Stimulated activated CD4-positive, alpha-beta T cell treated with anti-CD3 and anti-CD28 coated beads, Interleukin-4, amount 100 ng/mL, for 1 hour (primary cell): ENCODE data around the gene SNIP1.
"Not testable (repeated sequence)": the region's sequence is repeated elsewhere in the genome, so short reads cannot be mapped to it uniquely, and the experiment has no call there.

Experiments used
- DNase-seq: peaks from one replicate; pipeline ENCODE4 v3.0.0-alpha.2; 2020

SNIP1 gene

GRCh38 chr1:37559080-37559479 lies 5.0 kb upstream of the SNIP1 start:
- DNase-seq: no peak

- DNase-seq: no peak
Observed at GRCh38 chr1:37558411-37558810, 4.3 kb upstream of the SNIP1 start.

GRCh38 chr1:37557402-37557801 lies 3.3 kb upstream of the SNIP1 start:
- DNase-seq: no peak

- DNase-seq: no peak
Observed at GRCh38 chr1:37556712-37557196, 2.7 kb upstream of the SNIP1 start, which contains the start of gene DNALI1. Gene DNALI1 (plus strand): TSS chr1:37556940. CDS start chr1:37556995, 55 bp downstream.

GRCh38 chr1:37553598-37553926 lies 531 bp downstream of the SNIP1 start:
- DNase-seq: no peak

- DNase-seq: no peak
Observed at GRCh38 chr1:37549341-37549740, 4.8 kb downstream of the SNIP1 start.

GRCh38 chr1:37545019-37545418 lies 9.1 kb downstream of the SNIP1 start:
- no peak for DNase-seq

- no peak for DNase-seq
Observed at GRCh38 chr1:37544530-37544929, 9.6 kb downstream of the SNIP1 start.

- no peak for DNase-seq
Observed at GRCh38 chr1:37540036-37540785, 13.9 kb downstream of the SNIP1 start.

GRCh38 chr1:37539154-37539553 lies 14.9 kb downstream of the SNIP1 start:
- not testable (repeated sequence) for DNase-seq

- no peak for DNase-seq
Observed at GRCh38 chr1:37537378-37537777, 16.7 kb downstream of the SNIP1 start.

GRCh38 chr1:37533317-37534093 lies 20.6 kb downstream of the SNIP1 start:
- DNase-seq: no peak

- not testable (repeated sequence) for DNase-seq
Observed at GRCh38 chr1:37532418-37533156, 21.5 kb downstream of the SNIP1 start.

- DNase-seq: not testable (repeated sequence)
Observed at GRCh38 chr1:37529888-37530287, 24.2 kb downstream of the SNIP1 start.

GRCh38 chr1:37519613-37520012 lies 34.5 kb downstream of the SNIP1 start:
- DNase-seq: no peak

GRCh38 chr1:37518929-37519328 lies 35.2 kb downstream of the SNIP1 start:
- peak; percentile 25 for DNase-seq

- DNase-seq: not testable (repeated sequence)
Observed at GRCh38 chr1:37518241-37518640, 35.9 kb downstream of the SNIP1 start.

- DNase-seq: no peak
Observed at GRCh38 chr1:37517569-37517968, 36.5 kb downstream of the SNIP1 start.

- no peak for DNase-seq
Observed at GRCh38 chr1:37515185-37516034, 38.7 kb downstream of the SNIP1 start.

GRCh38 chr1:37514350-37515184 lies 39.5 kb downstream of the SNIP1 start, which contains the start of gene MEAF6:
Gene MEAF6 (minus strand): TSS chr1:37514766. CDS start chr1:37514746, 20 bp downstream.
- peak; percentile 84 for DNase-seq

- DNase-seq: peak; percentile 65
Observed at GRCh38 chr1:37513795-37514349, 40.2 kb downstream of the SNIP1 start.
